K562 (cell line): Measurements from ENCODE around the gene GZMM. TPM values are rescaled to one million over a fixed set of nuclear protein-coding genes. Genes with fewer than 3 reads are reported as not detected.

Experiments
- ATAC-seq: fragments of 200-7000 bp; cut with Tn5 transposase; 3 replicates; pipeline ENCODE4 v1.9.1; 2020; ENCODE audit warnings: moderate library complexity
- BruUV-seq: library from RNA; stranded (reverse); fragments of 400-500 nt; replicated peaks from 2 replicates; lab custom pipeline; 2021; lab: Mats Ljungman, UMichigan
- CTCF ChIA-PET: fragments of 300-600 bp; formaldehyde crosslinking; extraction: SDS; loops from one replicate; lab custom pipeline; 2021; ENCODE audit warnings: low intra/inter-chr PET ratio; lab: Yijun Ruan, JAX
- POLR2A ChIA-PET: fragments of 300-600, 350-650 bp; sonication (Branson Sonifier 250); formaldehyde crosslinking; extraction: SDS; loops from one replicate; lab custom pipeline; 2021; ENCODE audit warnings: antibody characterized with exemption, inconsistent platforms; lab: Yijun Ruan, JAX
- DNase-seq, 4 experiments: peaks; one replicate each; pipeline versions ENCODE4 v3.0.0 to v3.0.0-alpha.2; 2011 to 2018; ENCODE audit warnings: low spot score in 3 of 4, mixed read lengths in 3 of 4; ENCODE audit errors: extremely low read depth in 1 of 4
- FAIRE-seq: peaks from 2 replicates; lab custom pipeline; 2011; peaks lifted over from hg19 to GRCh38; lab: Jason Lieb, UNC
- H2AFZ ChIP-seq: 2 replicates; pipeline ENCODE4 v1.6.0; 2011; ENCODE audit warnings: low read depth, low read length, control low read depth, inconsistent platforms
- H3K27ac ChIP-seq: fragments of 200-600 bp; 3 replicates; pipeline ENCODE4 v1.8.0; 2011; ENCODE audit warnings: low read depth, mild to moderate bottlenecking, control low read depth, inconsistent platforms, low read length, moderate library complexity, mixed read lengths; ENCODE audit errors: extremely low read depth
- H3K27me3 ChIP-seq, 2 experiments: fragments of 300-600 bp in 1 of 2; 2 replicates in 1 of 2; 3 replicates in 1 of 2; pipeline versions ENCODE4 v1.6.0 to v1.8.0; 2011; ENCODE audit warnings: inconsistent platforms in 2 of 2, low read length in 2 of 2, mild to moderate bottlenecking in 1 of 2, mixed read lengths in 1 of 2, moderate library complexity in 1 of 2; ENCODE audit not compliant: control insufficient read depth in 2 of 2, insufficient read depth in 2 of 2
- H3K36me3 ChIP-seq: fragments of 300-600 bp; 3 replicates; pipeline ENCODE4 v1.8.0; 2011; ENCODE audit warnings: mild to moderate bottlenecking, low read length, inconsistent platforms; ENCODE audit not compliant: control insufficient read depth, insufficient read depth
- H3K4me1 ChIP-seq, 2 experiments: fragments of 200-600 bp in 1 of 2; replicated peaks in 1 of 2; 2 replicates in 1 of 2; 3 replicates in 1 of 2; pipeline versions ENCODE4 v1.5.1 to v1.8.0; 2011; ENCODE audit warnings: inconsistent platforms in 2 of 2, low read length in 2 of 2, mild to moderate bottlenecking in 1 of 2, mixed read lengths in 1 of 2, moderate library complexity in 1 of 2; ENCODE audit not compliant: control insufficient read depth in 2 of 2, insufficient read depth in 2 of 2
- H3K4me2 ChIP-seq: 2 replicates; pipeline ENCODE4 v1.6.1; 2011; ENCODE audit warnings: low read length, control low read depth, inconsistent platforms, mixed read lengths; ENCODE audit not compliant: insufficient read depth
- H3K4me3 ChIP-seq: fragments of 200-600 bp; sonication (generic), shearing (Covaris generic); 2 replicates; pipeline ENCODE4 v1.5.1; 2016; ENCODE audit warnings: control low read depth, inconsistent platforms
- H3K79me2 ChIP-seq: fragments of 200-600 bp; 3 replicates; pipeline ENCODE4 v1.8.0; 2011; ENCODE audit warnings: low read length, inconsistent platforms; ENCODE audit not compliant: control insufficient read depth, insufficient read depth
- H3K9ac ChIP-seq, 2 experiments: 2 replicates each; pipeline versions ENCODE4 v1.6.0 to v1.6.1; 2011; ENCODE audit warnings: low read depth in 2 of 2, low read length in 2 of 2, control low read depth in 1 of 2, inconsistent platforms in 1 of 2, mild to moderate bottlenecking in 1 of 2, mixed read lengths in 1 of 2; ENCODE audit not compliant: insufficient read depth in 1 of 2
- H3K9me1 ChIP-seq: one replicate; pipeline ENCODE4 v1.6.0; 2011; ENCODE audit warnings: inconsistent platforms, mild to moderate bottlenecking, low read length, moderate library complexity; ENCODE audit not compliant: control insufficient read depth, insufficient read depth
- H3K9me3 ChIP-seq: replicated peaks from 2 replicates; pipeline ENCODE4 v1.5.1; 2011; ENCODE audit warnings: low read depth, low read length, inconsistent platforms; ENCODE audit not compliant: control insufficient read depth, insufficient read depth
- H4K20me1 ChIP-seq: replicated peaks from 2 replicates; pipeline ENCODE4 v1.6.1; 2011; ENCODE audit warnings: low read length, inconsistent platforms, mixed read lengths; ENCODE audit not compliant: control insufficient read depth, insufficient read depth
- BACH1 ChIP-seq: fragments of 200-800 bp; sonication (Bioruptor generic); IDR thresholded peaks from 2 replicates; pipeline ENCODE4 v1.6.1; 2016; ENCODE audit warnings: missing genetic modification characterization, missing compliant biosample characterization
- CTBP1 ChIP-seq: fragments of 450-650 bp; IDR thresholded peaks from 2 replicates; pipeline ENCODE4 v1.6.1; 2016; ENCODE audit warnings: borderline replicate concordance
- EWSR1 ChIP-seq: fragments of 450-650 bp; IDR thresholded peaks from 2 replicates; pipeline ENCODE4 v1.6.1; 2018; ENCODE audit warnings: borderline replicate concordance, mild to moderate bottlenecking, low read depth, moderate library complexity; ENCODE audit not compliant: partially characterized antibody
- KAT8 ChIP-seq: fragments of 450-650 bp; IDR thresholded peaks from 2 replicates; pipeline ENCODE4 v1.6.1; 2016; ENCODE audit warnings: low read depth, mild to moderate bottlenecking
- NRF1 ChIP-seq, 2 experiments: fragments of 450-650 bp; IDR thresholded peaks in 1 of 2; conservative IDR thresholded peaks in 1 of 2; 2 replicates each; pipeline ENCODE4 v1.6.1; 2014; ENCODE audit warnings: mild to moderate bottlenecking in 2 of 2
- PCBP2 ChIP-seq: fragments of 200-400 bp; formaldehyde crosslinking; IDR thresholded peaks from 2 replicates; pipeline ENCODE4 v1.6.1; 2018; ENCODE audit warnings: low read length, low read depth, mild to moderate bottlenecking, moderate library complexity; ENCODE audit not compliant: poor library complexity, severe bottlenecking
- PHB ChIP-seq: fragments of 250-450 bp; sonication (Bioruptor Pico); IDR thresholded peaks from 2 replicates; pipeline ENCODE4 v1.5.0; 2021
- SAFB2 ChIP-seq: fragments of 200-400 bp; formaldehyde crosslinking; IDR thresholded peaks from 2 replicates; pipeline ENCODE4 v1.6.1; 2018; ENCODE audit warnings: borderline replicate concordance, low read length, low read depth, moderate library complexity; ENCODE audit not compliant: severe bottlenecking
- SIRT6 ChIP-seq: IDR thresholded peaks from one replicate; pipeline ENCODE4 v1.6.1; 2012; ENCODE audit warnings: low read depth, mild to moderate bottlenecking, control low read depth, inconsistent platforms, low read length, moderate library complexity
- TCF7L2 ChIP-seq: fragments of 150-350 bp; IDR thresholded peaks from 2 replicates; pipeline ENCODE4 v1.6.1; 2016; ENCODE audit warnings: low read depth, mild to moderate bottlenecking, low read length, moderate library complexity
- ZFP1 ChIP-seq: fragments of 450-650 bp; formaldehyde crosslinking; IDR thresholded peaks from 2 replicates; pipeline ENCODE4 v1.4.0; 2020; ENCODE audit warnings: mild to moderate bottlenecking, mixed read lengths
- ZNF124 ChIP-seq: sonication (generic); formaldehyde crosslinking; IDR thresholded peaks from 2 replicates; pipeline ENCODE4 v1.8.1; 2022; ENCODE audit warnings: missing genetic modification reagents
- ZNF274 ChIP-seq: IDR thresholded peaks from 2 replicates; pipeline ENCODE4 v1.6.1; 2011; ENCODE audit warnings: low read depth, mild to moderate bottlenecking, low read length, moderate library complexity, borderline replicate concordance
- ZNF695 ChIP-seq: fragments of 450-650 bp; formaldehyde crosslinking; IDR thresholded peaks from 2 replicates; pipeline ENCODE4 v1.4.0; 2020; ENCODE audit warnings: mild to moderate bottlenecking, moderate library complexity
- WGBS: fragments of 100-300 bp; shearing (Covaris generic); methylation state at CpG from one replicate; pipeline ENCODE4 v1.1.6; 2016; ENCODE audit warnings: low coverage, mixed read lengths; ENCODE audit not compliant: insufficient coverage; ENCODE audit errors: missing lambda C conversion rate; 5-methylcytosine and 5-hydroxymethylcytosine counted together
- in situ Hi-C: fragments of 300-500 bp; cut with MboI; formaldehyde crosslinking; loops from 4 replicates; pipeline ENCODE4 v1.15.0; 2018; ENCODE audit warnings: inconsistent platforms, mixed read lengths
- intact Hi-C: fragments of 100-400 bp; cut with micrococcal nuclease; formaldehyde crosslinking; loops from 2 replicates; pipeline ENCODE4 v1.14.2; 2022
- polyA plus RNA-seq, 8 experiments: library from polyadenylated mRNA; depleted of rRNA in 4 of 8; stranded (reverse) in 5 of 8; unstranded in 3 of 8; fragments of >200 nt; fragmentation: Nextera tagmentation in 2 of 8; fragmentation: Illumina TruSeq in 1 of 8; extraction: Ambion mirVana in 2 of 8; extraction: Trizol in 1 of 8; gene quantifications; 2 replicates each; pipeline versions ENCODE4 v1.2.1 to v1.2.3, GENCODE V29; 2011 to 2014; ENCODE audit warnings: inconsistent platforms in 1 of 8, missing spikeins in 1 of 8
- total RNA-seq, 7 experiments: library from RNA; depleted of rRNA in 6 of 7; stranded (reverse); fragments of >200 nt in 6 of 7; fragmentation: Illumina TruSeq in 2 of 7; extraction: Trizol in 2 of 7; gene quantifications; 2 replicates each; pipeline versions ENCODE4 v1.2.1 to v1.2.3, GENCODE V29; 2011 to 2021; ENCODE audit warnings: low replicate concordance in 1 of 7
- TF ChIP-seq, protein P1 (sequence below): fragments of 450-650 bp; formaldehyde crosslinking; IDR thresholded peaks from 2 replicates; pipeline ENCODE4 v1.4.0; 2020; ENCODE audit warnings: mild to moderate bottlenecking, moderate library complexity
- TF ChIP-seq, protein P2 (sequence below), 3 experiments: fragments of 200-800 bp in 1 of 3; fragments of 250-450 bp in 1 of 3; fragments of 450-650 bp in 1 of 3; sonication (Bioruptor Pico) in 1 of 3; sonication (Bioruptor generic) in 1 of 3; formaldehyde crosslinking in 1 of 3; IDR thresholded peaks; 2 replicates each; pipeline versions ENCODE4 v1.6.1 to v1.8.0; 2016 to 2022; ENCODE audit warnings: mild to moderate bottlenecking in 2 of 3, missing genetic modification characterization in 2 of 3, missing compliant biosample characterization in 1 of 3, moderate library complexity in 1 of 3

Gene GZMM
- total and polyA plus RNA-seq, 9 of the 15 experiments (the other 6 are each of a cell fraction or from before 2014, with no cell fraction given) = 0.08 to 2.6 (median 0.70) TPM; not detected in 2

DNA sequence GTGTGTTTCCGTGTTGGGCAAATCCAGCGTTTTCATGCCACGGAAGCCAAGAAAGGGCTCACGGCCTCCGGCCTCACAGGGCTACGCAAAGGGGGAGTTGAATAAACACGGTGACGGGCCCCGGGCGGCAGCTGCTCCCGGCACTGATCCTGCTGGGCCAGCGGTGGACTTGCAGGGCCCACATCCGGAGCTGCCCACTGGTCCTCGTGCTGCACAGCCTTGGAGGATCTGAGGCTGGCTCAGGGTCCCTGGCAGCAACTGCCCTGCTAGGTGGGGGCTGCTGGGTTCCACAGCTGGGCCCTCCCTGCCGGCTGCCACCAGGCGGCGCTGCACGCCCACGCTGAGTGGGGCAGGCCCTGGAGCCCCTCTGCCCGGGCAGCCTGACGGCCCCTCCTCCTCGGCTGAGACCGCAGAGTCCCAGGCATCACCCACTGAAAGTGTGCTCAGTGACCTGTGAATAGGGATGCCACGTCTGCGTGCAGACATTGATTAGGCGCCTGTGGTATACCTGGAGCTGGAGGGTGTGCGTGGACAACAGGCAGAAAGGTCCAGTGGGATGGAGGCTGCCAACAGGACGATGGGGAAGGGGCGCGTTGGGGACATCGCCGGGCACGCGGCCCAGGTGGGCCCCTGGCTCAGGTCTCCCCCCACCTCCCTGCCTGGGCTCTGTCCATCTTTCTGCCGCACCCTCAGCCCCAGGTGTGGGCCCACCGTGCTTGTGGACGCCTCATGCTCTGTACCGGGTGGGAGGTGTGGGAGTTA, 40.6 kb downstream of the GZMM start:
- H3K27me3 ChIP-seq = no peaks in the 10 kb centered on the region
- H3K36me3 ChIP-seq = peaks cover 38% of the 10 kb centered on the region; the same call in 1 of the 3 replicates
- 42% methylated on average over 25 of the region's 38 CpGs for WGBS
- POLR2A ChIA-PET = interaction anchor here (0.8 to 3.1 kb wide), 6 partner anchors 10 to 53 kb away, joined by 3 to 41 read pairs (median 6); partner anchors contain the start of genes BSG and CDC34
- peak; percentile 90 for ATAC-seq
- H3K9me3 ChIP-seq = no peaks in the 10 kb centered on the region
- H3K79me2 ChIP-seq = peaks cover 12% of the 10 kb centered on the region
- no peak overlapping the region for H3K27ac ChIP-seq
- no peak overlapping the region for H3K4me3 ChIP-seq
- no peak overlapping the region for H2AFZ ChIP-seq
- H3K9ac ChIP-seq = no peak overlapping the region; a peak in 1 of 4 replicates
- in situ Hi-C loops = no loop called here
- H3K4me2 ChIP-seq = no peak overlapping the region
- DNase-seq = peak; percentile 69 to 75 (median 72)
- H3K4me1 ChIP-seq = peaks cover 3 to 88% of the 10 kb centered on the region in 2 experiments; a peak in 3 of 5 replicates
- no TSS peak for BruUV-seq
- no peaks in the 10 kb centered on the region for H3K9me1 ChIP-seq
- peaks cover 28% of the 10 kb centered on the region for H4K20me1 ChIP-seq
- intact Hi-C loops = loop anchor here (10.0 kb wide), 2 partner anchors 50 to 150 kb away; partner anchors contain the start of gene CDC34
- peak; percentile 29 for FAIRE-seq
- CTCF ChIA-PET = interaction anchor here (1.1 kb wide), 1 partner anchor 150 kb away, joined by 4 read pairs; no protein-coding TSS in a partner anchor
- TF ChIP-seq SIRT6 = peak; percentile 15
- no peak for TF ChIP-seq EWSR1
- TF ChIP-seq SAFB2 = no peak
- TF ChIP-seq CTBP1 = peak; percentile 42; the same call in 1 of the 2 replicates
- no peak for TF ChIP-seq TCF7L2
- TF ChIP-seq ZNF695 = no peak
- TF ChIP-seq, protein P1, sequence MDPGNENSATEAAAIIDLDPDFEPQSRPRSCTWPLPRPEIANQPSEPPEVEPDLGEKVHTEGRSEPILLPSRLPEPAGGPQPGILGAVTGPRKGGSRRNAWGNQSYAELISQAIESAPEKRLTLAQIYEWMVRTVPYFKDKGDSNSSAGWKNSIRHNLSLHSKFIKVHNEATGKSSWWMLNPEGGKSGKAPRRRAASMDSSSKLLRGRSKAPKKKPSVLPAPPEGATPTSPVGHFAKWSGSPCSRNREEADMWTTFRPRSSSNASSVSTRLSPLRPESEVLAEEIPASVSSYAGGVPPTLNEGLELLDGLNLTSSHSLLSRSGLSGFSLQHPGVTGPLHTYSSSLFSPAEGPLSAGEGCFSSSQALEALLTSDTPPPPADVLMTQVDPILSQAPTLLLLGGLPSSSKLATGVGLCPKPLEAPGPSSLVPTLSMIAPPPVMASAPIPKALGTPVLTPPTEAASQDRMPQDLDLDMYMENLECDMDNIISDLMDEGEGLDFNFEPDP (CRISPR knock-in tag) = no peak
- TF ChIP-seq BACH1 (tag) = no peak
- TF ChIP-seq NRF1 (conservative IDR thresholded peaks at IDR 0.05 in 1 of 2, IDR thresholded peaks at IDR 0.05 in 1 of 2) = no peak
- TF ChIP-seq, protein P2, sequence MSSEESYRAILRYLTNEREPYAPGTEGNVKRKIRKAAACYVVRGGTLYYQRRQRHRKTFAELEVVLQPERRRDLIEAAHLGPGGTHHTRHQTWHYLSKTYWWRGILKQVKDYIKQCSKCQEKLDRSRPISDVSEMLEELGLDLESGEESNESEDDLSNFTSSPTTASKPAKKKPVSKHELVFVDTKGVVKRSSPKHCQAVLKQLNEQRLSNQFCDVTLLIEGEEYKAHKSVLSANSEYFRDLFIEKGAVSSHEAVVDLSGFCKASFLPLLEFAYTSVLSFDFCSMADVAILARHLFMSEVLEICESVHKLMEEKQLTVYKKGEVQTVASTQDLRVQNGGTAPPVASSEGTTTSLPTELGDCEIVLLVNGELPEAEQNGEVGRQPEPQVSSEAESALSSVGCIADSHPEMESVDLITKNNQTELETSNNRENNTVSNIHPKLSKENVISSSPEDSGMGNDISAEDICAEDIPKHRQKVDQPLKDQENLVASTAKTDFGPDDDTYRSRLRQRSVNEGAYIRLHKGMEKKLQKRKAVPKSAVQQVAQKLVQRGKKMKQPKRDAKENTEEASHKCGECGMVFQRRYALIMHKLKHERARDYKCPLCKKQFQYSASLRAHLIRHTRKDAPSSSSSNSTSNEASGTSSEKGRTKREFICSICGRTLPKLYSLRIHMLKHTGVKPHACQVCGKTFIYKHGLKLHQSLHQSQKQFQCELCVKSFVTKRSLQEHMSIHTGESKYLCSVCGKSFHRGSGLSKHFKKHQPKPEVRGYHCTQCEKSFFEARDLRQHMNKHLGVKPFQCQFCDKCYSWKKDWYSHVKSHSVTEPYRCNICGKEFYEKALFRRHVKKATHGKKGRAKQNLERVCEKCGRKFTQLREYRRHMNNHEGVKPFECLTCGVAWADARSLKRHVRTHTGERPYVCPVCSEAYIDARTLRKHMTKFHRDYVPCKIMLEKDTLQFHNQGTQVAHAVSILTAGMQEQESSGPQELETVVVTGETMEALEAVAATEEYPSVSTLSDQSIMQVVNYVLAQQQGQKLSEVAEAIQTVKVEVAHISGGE (CRISPR knock-in tag; IDR thresholded peaks at IDR 0.05) = no peak
- no peak for TF ChIP-seq PHB (CRISPR knock-in tag)
- TF ChIP-seq ZFP1 (CRISPR knock-in tag) = no peak
- TF ChIP-seq PCBP2 = no peak
- no peak for TF ChIP-seq ZNF274
- no peak for TF ChIP-seq KAT8
- TF ChIP-seq ZNF124 = no peak
